Measurements from ENCODE around the gene PARP11. TPM values are rescaled to one million over a fixed set of nuclear protein-coding genes. Genes with fewer than 3 reads are reported as not detected.

The PARP11 gene
- total RNA-seq, 1 experiment from 2014 or later, result 5.2 TPM

- DNase-seq, result no peak
- H3K27ac Mint-ChIP-seq (ENCODE audit: unreplicated experiment), result no peak overlapping the region
- no peaks in the 10 kb centered on the region for H3K36me3 Mint-ChIP-seq (ENCODE audit: insufficient read depth, unreplicated experiment)
- H3K4me3 Mint-ChIP-seq (ENCODE audit: low read depth, unreplicated experiment), result no peak overlapping the region
- H3K4me1 Mint-ChIP-seq (ENCODE audit: low read depth, unreplicated experiment), result no peaks in the 10 kb centered on the region
- no peaks in the 10 kb centered on the region for H3K27me3 Mint-ChIP-seq (ENCODE audit: unreplicated experiment)
- BruUV-seq (replicated peaks), result no TSS peak
- no peaks in the 10 kb centered on the region for H3K9me3 Mint-ChIP-seq (ENCODE audit: low read depth, unreplicated experiment)
- CTCF ChIA-PET, result no interaction called here
- TF ChIP-seq, protein P1, sequence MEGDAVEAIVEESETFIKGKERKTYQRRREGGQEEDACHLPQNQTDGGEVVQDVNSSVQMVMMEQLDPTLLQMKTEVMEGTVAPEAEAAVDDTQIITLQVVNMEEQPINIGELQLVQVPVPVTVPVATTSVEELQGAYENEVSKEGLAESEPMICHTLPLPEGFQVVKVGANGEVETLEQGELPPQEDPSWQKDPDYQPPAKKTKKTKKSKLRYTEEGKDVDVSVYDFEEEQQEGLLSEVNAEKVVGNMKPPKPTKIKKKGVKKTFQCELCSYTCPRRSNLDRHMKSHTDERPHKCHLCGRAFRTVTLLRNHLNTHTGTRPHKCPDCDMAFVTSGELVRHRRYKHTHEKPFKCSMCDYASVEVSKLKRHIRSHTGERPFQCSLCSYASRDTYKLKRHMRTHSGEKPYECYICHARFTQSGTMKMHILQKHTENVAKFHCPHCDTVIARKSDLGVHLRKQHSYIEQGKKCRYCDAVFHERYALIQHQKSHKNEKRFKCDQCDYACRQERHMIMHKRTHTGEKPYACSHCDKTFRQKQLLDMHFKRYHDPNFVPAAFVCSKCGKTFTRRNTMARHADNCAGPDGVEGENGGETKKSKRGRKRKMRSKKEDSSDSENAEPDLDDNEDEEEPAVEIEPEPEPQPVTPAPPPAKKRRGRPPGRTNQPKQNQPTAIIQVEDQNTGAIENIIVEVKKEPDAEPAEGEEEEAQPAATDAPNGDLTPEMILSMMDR (IDR thresholded peaks at IDR 0.05; ENCODE audit: unreplicated experiment), result no peak
- intact Hi-C loops (cut with micrococcal nuclease; ENCODE audit: unreplicated experiment), result no loop called here
These were observed 36.1 kb downstream of the PARP11 start for GRCh38 chr12:3837049-3837448.

DNA sequence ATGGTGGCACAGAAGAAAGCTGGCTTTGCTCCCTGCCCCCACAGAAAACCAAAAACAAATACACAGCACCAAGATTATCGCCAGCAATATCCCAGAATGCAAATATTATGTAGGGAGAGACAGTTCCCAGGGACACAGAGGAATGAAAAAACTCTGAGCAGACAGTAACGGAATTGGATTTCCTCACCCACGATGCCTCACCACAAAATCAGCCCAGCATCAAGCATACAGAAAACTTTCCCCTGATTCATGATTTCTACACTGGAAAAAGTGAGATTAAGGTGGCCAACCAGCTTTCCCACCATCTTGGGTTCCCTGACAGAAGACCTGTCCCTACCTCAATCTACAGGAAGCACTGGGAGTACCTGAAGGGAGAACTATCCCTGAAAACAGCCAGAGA, 36.6 kb downstream of the PARP11 start:
- Mint-ChIP-seq H3K4me3 (ENCODE audit: low read depth, unreplicated experiment) (no peak overlapping the region), H3K36me3 (ENCODE audit: insufficient read depth, unreplicated experiment) (no peaks in the 10 kb centered on the region), H3K27ac (ENCODE audit: unreplicated experiment) (no peak overlapping the region), H3K4me1 (ENCODE audit: low read depth, unreplicated experiment) (no peaks in the 10 kb centered on the region), H3K27me3 (ENCODE audit: unreplicated experiment) (no peaks in the 10 kb centered on the region), H3K9me3 (ENCODE audit: low read depth, unreplicated experiment) (no peaks in the 10 kb centered on the region)
- intact Hi-C loops (cut with micrococcal nuclease; ENCODE audit: unreplicated experiment), result no loop called here
- no TSS peak for BruUV-seq (replicated peaks)
- DNase-seq, result no peak
- TF ChIP-seq, protein P1 (IDR thresholded peaks at IDR 0.05; ENCODE audit: unreplicated experiment), result no peak
- CTCF ChIA-PET, result no interaction called here

DNA sequence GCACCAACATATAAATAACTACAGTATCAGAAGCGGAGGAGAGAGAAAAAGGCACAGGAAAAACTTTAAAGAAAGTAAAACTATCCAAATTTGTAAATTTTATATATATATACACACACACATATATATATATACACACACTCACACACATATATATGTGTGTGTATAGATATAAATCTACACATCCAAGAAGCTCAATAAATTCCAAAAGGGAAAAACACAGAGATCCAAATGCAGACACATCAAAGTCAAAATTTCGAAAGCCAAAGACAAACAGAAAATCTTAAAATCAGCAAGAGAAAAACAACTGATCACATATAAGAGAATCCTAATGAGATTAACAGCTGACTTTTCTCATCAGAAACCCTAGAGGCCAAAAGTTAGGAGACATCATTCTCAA, 37.3 kb downstream of the PARP11 start:
- intact Hi-C loops (cut with micrococcal nuclease; ENCODE audit: unreplicated experiment), result no loop called here
- no peak for DNase-seq
- Mint-ChIP-seq H3K4me3 (ENCODE audit: low read depth, unreplicated experiment) (no peak overlapping the region), H3K36me3 (ENCODE audit: insufficient read depth, unreplicated experiment) (no peaks in the 10 kb centered on the region), H3K27me3 (ENCODE audit: unreplicated experiment) (no peaks in the 10 kb centered on the region), H3K4me1 (ENCODE audit: low read depth, unreplicated experiment) (no peaks in the 10 kb centered on the region), H3K27ac (ENCODE audit: unreplicated experiment) (no peak overlapping the region), H3K9me3 (ENCODE audit: low read depth, unreplicated experiment) (no peaks in the 10 kb centered on the region)
- no TSS peak for BruUV-seq (replicated peaks)
- CTCF ChIA-PET, result no interaction called here
- TF ChIP-seq, protein P1 (IDR thresholded peaks at IDR 0.05; ENCODE audit: unreplicated experiment), result no peak

GRCh38 chr12:3834774-3835173, 38.4 kb downstream of the PARP11 start:
- Mint-ChIP-seq H3K4me3 (ENCODE audit: low read depth, unreplicated experiment) (no peak overlapping the region), H3K27me3 (ENCODE audit: unreplicated experiment) (no peaks in the 10 kb centered on the region), H3K4me1 (ENCODE audit: low read depth, unreplicated experiment) (no peaks in the 10 kb centered on the region), H3K9me3 (ENCODE audit: low read depth, unreplicated experiment) (no peaks in the 10 kb centered on the region), H3K36me3 (ENCODE audit: insufficient read depth, unreplicated experiment) (no peaks in the 10 kb centered on the region), H3K27ac (ENCODE audit: unreplicated experiment) (no peak overlapping the region)
- TF ChIP-seq, protein P1 (IDR thresholded peaks at IDR 0.05; ENCODE audit: unreplicated experiment), result no peak
- intact Hi-C loops (cut with micrococcal nuclease; ENCODE audit: unreplicated experiment), result no loop called here
- CTCF ChIA-PET, result no interaction called here
- no peak for DNase-seq
- BruUV-seq (replicated peaks), result no TSS peak

All from Calu3 (cell line).